ENCODE results near the gene TTLL11.

TTLL11 gene

DNA sequence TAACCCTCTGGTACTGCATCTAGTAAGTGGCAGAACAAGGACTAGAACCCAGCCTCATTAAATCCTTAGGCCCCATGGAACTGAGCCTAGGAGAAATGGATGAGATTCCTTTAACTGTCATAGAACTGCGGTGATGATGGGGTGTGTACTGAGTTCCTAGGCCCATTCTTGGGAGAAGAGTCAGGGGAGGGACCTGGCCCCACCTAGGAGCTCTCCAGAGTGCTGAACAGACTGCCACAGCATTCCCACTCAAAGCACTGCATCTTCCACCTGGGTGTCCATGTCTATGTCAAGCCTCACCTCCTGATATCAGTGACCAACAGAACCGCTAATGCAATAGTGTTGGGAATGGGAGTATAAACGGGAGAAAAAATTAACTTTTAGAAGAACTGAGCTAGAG is 36.6 kb downstream of the TTLL11 start:
- DNase-seq (ENCODE audit: low spot score) = peak; percentile 89
- POLR2A ChIA-PET (ENCODE audit: low non-redundant PET) = no interaction called here
- H3K27ac ChIP-seq = no peak overlapping the region
- CTCF ChIA-PET = interaction anchor here (0.5 to 0.8 kb wide), 5 partner anchors 11 to 967 kb away, joined by 3 to 5 read pairs (median 3); no protein-coding TSS in a partner anchor
- TF ChIP-seq, protein P1, sequence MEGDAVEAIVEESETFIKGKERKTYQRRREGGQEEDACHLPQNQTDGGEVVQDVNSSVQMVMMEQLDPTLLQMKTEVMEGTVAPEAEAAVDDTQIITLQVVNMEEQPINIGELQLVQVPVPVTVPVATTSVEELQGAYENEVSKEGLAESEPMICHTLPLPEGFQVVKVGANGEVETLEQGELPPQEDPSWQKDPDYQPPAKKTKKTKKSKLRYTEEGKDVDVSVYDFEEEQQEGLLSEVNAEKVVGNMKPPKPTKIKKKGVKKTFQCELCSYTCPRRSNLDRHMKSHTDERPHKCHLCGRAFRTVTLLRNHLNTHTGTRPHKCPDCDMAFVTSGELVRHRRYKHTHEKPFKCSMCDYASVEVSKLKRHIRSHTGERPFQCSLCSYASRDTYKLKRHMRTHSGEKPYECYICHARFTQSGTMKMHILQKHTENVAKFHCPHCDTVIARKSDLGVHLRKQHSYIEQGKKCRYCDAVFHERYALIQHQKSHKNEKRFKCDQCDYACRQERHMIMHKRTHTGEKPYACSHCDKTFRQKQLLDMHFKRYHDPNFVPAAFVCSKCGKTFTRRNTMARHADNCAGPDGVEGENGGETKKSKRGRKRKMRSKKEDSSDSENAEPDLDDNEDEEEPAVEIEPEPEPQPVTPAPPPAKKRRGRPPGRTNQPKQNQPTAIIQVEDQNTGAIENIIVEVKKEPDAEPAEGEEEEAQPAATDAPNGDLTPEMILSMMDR (conservative IDR thresholded peaks at IDR 0.05; ENCODE audit: low read depth) = no peak

DNA sequence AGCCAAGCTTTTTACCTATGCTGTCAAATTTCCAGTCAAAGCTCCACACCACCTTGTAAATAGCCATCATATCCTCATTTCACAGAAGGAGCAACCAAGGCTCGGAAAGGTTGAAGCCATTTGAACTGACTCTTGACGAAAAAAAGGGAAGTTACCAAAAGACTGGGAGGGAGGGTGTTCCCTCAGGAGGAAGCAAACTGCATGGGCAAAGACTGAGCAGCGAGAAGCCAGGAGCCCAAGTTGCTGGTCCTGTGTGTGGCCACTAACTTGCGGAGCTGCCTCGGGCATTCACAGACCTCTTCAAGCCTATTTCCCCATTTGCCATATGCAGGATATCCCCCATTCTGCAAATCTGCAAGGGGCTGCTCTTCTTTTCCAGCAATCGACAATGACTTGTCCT is 37.4 kb downstream of the TTLL11 start:
- no peak overlapping the region for H3K27ac ChIP-seq
- no peak for DNase-seq (ENCODE audit: low spot score)
- TF ChIP-seq, protein P1 (conservative IDR thresholded peaks at IDR 0.05; ENCODE audit: low read depth) = no peak
- POLR2A ChIA-PET (ENCODE audit: low non-redundant PET) = no interaction called here
- CTCF ChIA-PET = no interaction called here

DNA sequence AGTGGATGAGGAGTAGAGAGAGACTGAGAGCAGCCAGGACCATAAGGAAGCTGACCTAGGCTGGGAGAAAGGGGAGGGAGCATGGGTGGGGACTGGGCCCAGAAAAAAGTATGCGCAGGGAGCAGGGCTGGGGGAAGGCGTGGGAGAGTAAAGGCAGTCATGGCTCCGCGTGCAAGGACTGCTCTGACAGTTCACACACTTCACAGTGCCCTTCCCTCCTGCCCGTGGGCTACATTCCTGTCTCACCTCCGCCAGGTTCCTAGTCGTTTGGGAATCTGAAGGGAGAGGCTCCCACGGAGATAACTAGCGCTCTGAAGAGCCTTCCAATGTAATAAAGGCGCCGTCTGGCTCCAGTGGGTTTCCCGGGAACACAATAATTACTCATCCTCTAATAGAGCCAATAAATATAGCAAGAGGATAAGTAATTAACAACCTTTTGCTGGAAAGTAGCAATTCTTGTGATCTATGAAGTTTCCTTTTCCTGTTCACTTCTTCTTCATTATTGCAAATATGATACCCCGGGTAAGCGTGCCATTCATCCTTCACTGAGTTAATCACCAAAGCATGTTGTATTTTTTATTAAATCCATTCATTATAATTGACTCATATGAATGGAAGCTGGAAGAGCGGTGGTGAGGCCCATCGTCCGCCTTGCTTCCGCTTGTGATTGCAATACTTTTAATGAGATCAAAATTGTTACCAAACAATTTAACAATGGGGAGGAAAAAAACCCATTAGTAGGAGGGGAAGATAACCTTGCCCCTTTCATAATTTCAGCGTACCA is 39.3 kb downstream of the TTLL11 start:
- ChIA-PET POLR2A (ENCODE audit: low non-redundant PET) (no interaction called here), CTCF (interaction anchor here (0.6 to 1.3 kb wide), 3 partner anchors 17 to 1388 kb away, joined by 3 read pairs; no protein-coding TSS in a partner anchor)
- peak; percentile 88 for DNase-seq (ENCODE audit: low spot score)
- TF ChIP-seq, protein P1 (conservative IDR thresholded peaks at IDR 0.05; ENCODE audit: low read depth) = no peak
- H3K27ac ChIP-seq = no peak overlapping the region

DNA sequence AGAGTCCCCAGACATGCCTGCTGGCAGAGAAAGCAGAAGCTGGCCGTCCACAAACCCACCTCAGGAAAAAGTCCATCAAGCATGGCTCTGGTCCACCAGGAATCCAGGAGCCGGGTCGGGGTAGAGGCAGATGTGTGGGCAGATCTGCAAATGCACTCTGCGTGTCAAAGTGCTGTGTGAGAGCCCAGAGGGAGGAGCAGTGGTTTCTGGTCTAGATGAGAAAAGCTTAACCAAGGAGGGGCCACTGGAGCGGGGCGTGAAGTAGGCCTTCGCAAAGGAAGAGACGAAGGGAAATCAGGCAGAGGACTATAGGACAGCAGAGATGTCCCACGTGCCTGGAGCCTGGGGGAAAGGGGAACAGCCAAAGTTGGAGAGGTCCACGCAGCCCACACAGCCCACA is 40.0 kb downstream of the TTLL11 start:
- TF ChIP-seq, protein P1 (conservative IDR thresholded peaks at IDR 0.05; ENCODE audit: low read depth) = no peak
- no peak overlapping the region for H3K27ac ChIP-seq
- ChIA-PET CTCF (interaction anchor here (1.3 kb wide), 1 partner anchor 47 kb away, joined by 3 read pairs; no protein-coding TSS in a partner anchor), POLR2A (ENCODE audit: low non-redundant PET) (no interaction called here)
- no peak for DNase-seq (ENCODE audit: low spot score)

DNA sequence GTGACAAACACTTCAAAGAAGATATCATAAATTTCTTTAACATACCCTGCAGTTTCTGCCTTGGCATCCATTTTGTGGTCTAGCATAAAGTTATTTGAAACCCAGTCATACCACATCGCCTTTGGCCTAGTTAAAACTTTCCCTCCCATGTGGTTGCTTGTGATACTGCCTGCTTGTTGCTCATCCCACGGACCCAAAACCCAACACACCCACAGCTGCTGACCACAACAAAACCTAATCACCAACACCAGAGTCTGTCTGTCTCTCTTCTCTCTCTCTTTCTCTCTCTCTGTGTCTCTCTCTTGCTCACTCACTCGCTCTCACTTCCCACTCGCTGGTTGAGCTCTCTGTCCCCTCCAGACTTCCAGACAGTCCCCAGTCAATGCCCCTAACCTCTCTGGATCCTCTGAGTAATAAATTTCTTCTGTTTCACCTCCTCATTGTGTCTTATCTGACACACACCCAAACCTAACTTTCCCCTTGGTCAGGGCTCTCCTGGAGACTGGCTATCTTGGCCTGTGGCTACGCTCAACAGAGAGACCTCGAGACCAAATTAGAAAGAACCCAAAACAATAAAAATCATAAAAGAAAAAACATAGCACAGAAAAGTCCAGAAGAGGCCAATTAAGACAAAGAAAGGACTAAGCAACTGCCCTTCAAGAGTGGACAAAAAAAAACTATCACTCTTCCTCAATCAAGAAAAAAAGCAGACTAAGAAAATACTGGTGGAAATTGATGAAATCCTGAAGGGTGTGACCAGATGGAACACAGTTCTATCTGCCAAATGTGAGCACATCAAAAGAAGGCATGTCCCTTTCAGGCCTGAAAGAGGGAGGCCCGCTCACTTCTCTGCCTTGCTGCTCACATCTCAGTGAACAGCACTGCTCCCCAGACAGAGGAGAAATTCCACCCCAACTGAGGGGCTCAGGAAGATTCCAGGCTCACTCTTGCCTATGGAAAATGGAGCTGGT is 41.5 kb downstream of the TTLL11 start:
- no peak for DNase-seq (ENCODE audit: low spot score)
- ChIA-PET POLR2A (ENCODE audit: low non-redundant PET) (no interaction called here), CTCF (interaction anchor here (1.3 kb wide), 1 partner anchor 46 kb away, joined by 3 read pairs; no protein-coding TSS in a partner anchor)
- TF ChIP-seq, protein P1 (conservative IDR thresholded peaks at IDR 0.05; ENCODE audit: low read depth) = no peak
- H3K27ac ChIP-seq = no peak overlapping the region

DNA sequence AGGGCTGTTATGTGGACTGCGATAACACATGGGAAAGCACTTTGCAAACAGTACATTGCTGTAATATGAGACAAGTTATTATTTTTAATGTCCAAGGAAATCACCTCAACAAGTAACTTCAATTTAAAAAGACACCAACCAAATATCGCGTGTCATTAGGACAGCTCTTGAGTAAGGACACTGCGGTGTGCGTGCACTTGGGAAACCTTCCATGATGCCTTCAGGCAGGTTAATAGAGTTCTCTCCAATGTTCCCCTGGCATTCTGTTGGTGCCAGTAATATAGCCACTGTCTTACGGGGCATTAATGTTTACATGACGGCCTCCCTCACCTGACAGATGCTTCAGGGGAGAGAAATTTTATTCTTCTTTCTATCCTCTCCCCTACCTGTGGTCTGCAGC is 42.9 kb downstream of the TTLL11 start:
- H3K27ac ChIP-seq = no peak overlapping the region
- TF ChIP-seq, protein P1 (conservative IDR thresholded peaks at IDR 0.05; ENCODE audit: low read depth) = no peak
- ChIA-PET CTCF (interaction anchor here (0.6 kb wide), 2 partner anchors 366 to 468 kb away, joined by 5 to 7 read pairs; no protein-coding TSS in a partner anchor), POLR2A (ENCODE audit: low non-redundant PET) (no interaction called here)
- no peak for DNase-seq (ENCODE audit: low spot score)

Data from RWPE1 (cell line).